Frontal cortex (tissue), 4 donors: ENCODE measurements around the gene OR4M2. TPM values are rescaled to one million over a fixed set of nuclear protein-coding genes. Genes with fewer than 3 reads are reported as not detected.
"Not testable (repeated sequence)": the region's sequence is repeated elsewhere in the genome, so short reads cannot be mapped to it uniquely, and the experiment has no call there.

Experiments
- DNase-seq, 2 donors: peaks; one replicate each; pipeline ENCODE4 v3.0.0; 2012; ENCODE audit warnings: low spot score in 2 of 2
- FAIRE-seq: peaks from 2 replicates; lab custom pipeline; 2012; peaks lifted over from hg19 to GRCh38; lab: Jason Lieb, UNC
- total RNA-seq: library from RNA; depleted of rRNA; stranded (reverse); fragments of >200 nt; gene quantifications from one replicate; pipeline ENCODE4 v1.2.3, GENCODE V29; 2014
- donor health status: control.
- donor health status: control.
- donor health status: control.

OR4M2 gene, protein sequence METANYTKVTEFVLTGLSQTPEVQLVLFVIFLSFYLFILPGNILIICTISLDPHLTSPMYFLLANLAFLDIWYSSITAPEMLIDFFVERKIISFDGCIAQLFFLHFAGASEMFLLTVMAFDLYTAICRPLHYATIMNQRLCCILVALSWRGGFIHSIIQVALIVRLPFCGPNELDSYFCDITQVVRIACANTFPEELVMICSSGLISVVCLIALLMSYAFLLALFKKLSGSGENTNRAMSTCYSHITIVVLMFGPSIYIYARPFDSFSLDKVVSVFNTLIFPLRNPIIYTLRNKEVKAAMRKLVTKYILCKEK
- not detected for total RNA-seq

GRCh38 chr15:22080227-22080626, at the start of gene OR4M2:
Gene OR4M2 (plus strand): TSS chr15:22080527. CDS start chr15:22080625, 98 bp downstream.
- peak; percentile 51 for FAIRE-seq
- not testable (repeated sequence) for DNase-seq

DNA sequence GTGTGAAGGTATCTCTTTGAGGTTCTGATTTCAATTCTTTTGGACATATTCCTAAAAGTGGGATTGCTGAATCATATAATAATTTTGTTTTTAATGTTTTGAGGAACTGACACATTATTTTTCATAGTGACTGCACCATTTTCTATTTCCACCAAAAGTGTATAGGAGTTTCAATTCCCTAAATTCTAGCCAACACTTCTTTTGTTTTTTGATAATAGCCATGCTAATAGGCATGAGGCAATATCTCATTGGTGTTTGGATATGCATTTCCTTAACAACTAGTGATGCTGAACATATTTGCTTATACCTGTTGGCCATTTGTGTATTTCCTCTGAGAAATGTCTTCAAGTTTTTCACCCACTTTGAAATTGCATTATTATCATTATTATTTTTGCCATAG, 11.1 kb upstream of the OR4M2 start:
- peak; percentile 3 for FAIRE-seq
- not testable (repeated sequence) for DNase-seq

GRCh38 chr15:22081386-22081785, 1.1 kb downstream of the OR4M2 start:
- peak; percentile 44 for FAIRE-seq
- not testable (repeated sequence) for DNase-seq

- not testable (repeated sequence) for DNase-seq, FAIRE-seq
Observed at GRCh38 chr15:22098616-22099253, 18.4 kb downstream of the OR4M2 start.

GRCh38 chr15:22099289-22099891, 19.1 kb downstream of the OR4M2 start:
- FAIRE-seq, DNase-seq: not testable (repeated sequence)

DNA sequence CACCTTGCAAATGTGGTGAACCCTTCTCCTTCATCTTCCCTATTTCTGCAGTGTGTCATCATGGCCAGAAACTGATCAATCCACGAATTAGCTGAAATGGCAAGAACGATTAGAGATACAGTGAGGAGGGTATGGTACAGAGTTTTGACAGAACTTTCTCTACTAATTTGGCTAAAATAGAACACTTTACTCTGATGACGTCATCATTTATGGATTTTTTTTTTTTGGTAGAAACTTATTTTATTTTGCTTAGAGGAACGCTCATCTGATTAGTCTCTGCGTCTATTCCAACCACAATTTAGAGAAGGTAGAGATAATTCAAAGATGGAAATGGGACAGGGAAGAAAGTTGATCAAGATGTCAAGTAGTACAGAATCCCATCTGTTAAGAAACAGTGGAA, 41.7 kb downstream of the OR4M2 start:
- not testable (repeated sequence) for DNase-seq, FAIRE-seq

Other genes with a start within 250 kb of the OR4M2 start
- gene POTEB, start 202.8 kb upstream of the OR4M2 start, total RNA-seq: under 0.01 TPM